PC-9 (cell line): Measurements from ENCODE around the gene CNTFR. TPM values are rescaled to one million over a fixed set of nuclear protein-coding genes. Genes with fewer than 3 reads are reported as not detected.

ENCODE experiments used
- BruUV-seq: library from RNA; stranded (reverse); fragments of 400-500 nt; replicated peaks from 2 replicates; lab custom pipeline; 2021; lab: Mats Ljungman, UMichigan
- CTCF ChIA-PET: fragments of 300-600 bp; sonication (Branson Sonifier 250); formaldehyde crosslinking; loops from one replicate; lab custom pipeline; 2022; ENCODE audit warnings: antibody characterized with exemption; lab: Charles Lee
- POLR2A ChIA-PET: fragments of 300-600 bp; sonication (Branson Sonifier 250); formaldehyde crosslinking; loops from one replicate; lab custom pipeline; 2022; ENCODE audit warnings: antibody characterized with exemption; ENCODE audit not compliant: unreplicated experiment; lab: Charles Lee
- DNase-seq, 2 experiments: peaks; one replicate each; pipeline versions ENCODE4 v3.0.0 to v3.0.0-alpha.2; 2015 to 2022; ENCODE audit warnings: mixed read lengths in 1 of 2
- H2AFZ ChIP-seq: fragments of 200-600 bp; sonication (generic); 2 replicates; pipeline ENCODE4 v1.8.1; 2017; ENCODE audit warnings: antibody characterized with exemption
- H3F3A ChIP-seq: fragments of 200-600 bp; sonication (generic); 2 replicates; pipeline ENCODE4 v1.8.1; 2017; ENCODE audit warnings: antibody characterized with exemption, mild to moderate bottlenecking, low read depth; ENCODE audit not compliant: insufficient read depth
- H3K27ac ChIP-seq: fragments of 200-600 bp; sonication (generic); 2 replicates; pipeline ENCODE4 v1.6.1; 2016; ENCODE audit warnings: mixed run types
- H3K27me3 ChIP-seq: fragments of 200-600 bp; sonication (generic); 2 replicates; pipeline ENCODE4 v1.6.1; 2016; ENCODE audit warnings: low read depth, mixed run types; ENCODE audit not compliant: insufficient read depth
- H3K36me3 ChIP-seq: fragments of 200-600 bp; sonication (generic); 2 replicates; pipeline ENCODE4 v1.6.1; 2016; ENCODE audit warnings: low read depth, mixed run types
- H3K4me1 ChIP-seq: fragments of 200-600 bp; sonication (generic); replicated peaks from 2 replicates; pipeline ENCODE4 v1.6.1; 2016; ENCODE audit warnings: mixed run types; ENCODE audit not compliant: insufficient read depth
- H3K4me2 ChIP-seq: fragments of 200-600 bp; sonication (generic); 2 replicates; pipeline ENCODE4 v1.6.1; 2017; ENCODE audit warnings: mixed run types
- H3K4me3 ChIP-seq: fragments of 200-600 bp; sonication (generic); 2 replicates; pipeline ENCODE4 v1.6.1; 2016; ENCODE audit warnings: mixed run types
- H3K79me2 ChIP-seq: fragments of 200-600 bp; sonication (generic); 2 replicates; pipeline ENCODE4 v1.6.1; 2017; ENCODE audit warnings: low read depth, mixed run types
- H3K9me2 ChIP-seq: fragments of 200-600 bp; sonication (generic); 2 replicates; pipeline ENCODE4 v1.8.1; 2017; ENCODE audit warnings: mild to moderate bottlenecking; ENCODE audit not compliant: insufficient read depth
- H3K9me3 ChIP-seq: fragments of 200-600 bp; sonication (generic); 2 replicates; pipeline ENCODE4 v1.8.1; 2016; ENCODE audit warnings: low read depth; ENCODE audit not compliant: insufficient read depth
- H4K20me1 ChIP-seq: fragments of 200-600 bp; sonication (generic); 2 replicates; pipeline ENCODE4 v1.8.1; 2017; ENCODE audit not compliant: insufficient read depth
- EZH2 ChIP-seq: fragments of 200-600 bp; sonication (generic); IDR thresholded peaks from 2 replicates; pipeline ENCODE4 v1.8.0; 2017; ENCODE audit warnings: antibody characterized with exemption, low read depth
- intact Hi-C: fragments of 100-400 bp; cut with micrococcal nuclease; formaldehyde crosslinking; loops from one replicate; pipeline ENCODE4 v1.10.0; 2022; ENCODE audit not compliant: unreplicated experiment
- total RNA-seq: library from RNA; stranded (reverse); gene quantifications from 2 replicates; pipeline ENCODE4 v1.2.3, GENCODE V29; 2021
- TF ChIP-seq, protein P1 (sequence below): fragments of 200-600 bp; sonication (generic); conservative IDR thresholded peaks from 2 replicates; pipeline ENCODE4 v1.6.1; 2017; ENCODE audit warnings: mixed run types, antibody characterized with exemption, mild to moderate bottlenecking, moderate library complexity

CNTFR gene
- total RNA-seq, 1 experiment from 2014 or later, result not detected

GRCh38 chr9:34606190-34606589 lies 16.7 kb upstream of the CNTFR start:
- H3K36me3 ChIP-seq, result no peaks in the 10 kb centered on the region
- no peak overlapping the region for H3K27ac ChIP-seq
- H3K9me2 ChIP-seq, result no peaks in the 10 kb centered on the region
- no peaks in the 10 kb centered on the region for H3F3A ChIP-seq
- H3K4me1 ChIP-seq, result no peaks in the 10 kb centered on the region
- H3K9me3 ChIP-seq, result no peaks in the 10 kb centered on the region
- no peak overlapping the region for H3K4me2 ChIP-seq
- no peak for DNase-seq
- no peaks in the 10 kb centered on the region for H3K27me3 ChIP-seq
- intact Hi-C loops, result loop anchor here (10.0 kb wide), 1 partner anchor 351 kb away; no protein-coding TSS in a partner anchor
- H4K20me1 ChIP-seq, result no peaks in the 10 kb centered on the region
- CTCF ChIA-PET, result no interaction called here
- TF ChIP-seq EZH2, result no peak
- TF ChIP-seq, protein P1, sequence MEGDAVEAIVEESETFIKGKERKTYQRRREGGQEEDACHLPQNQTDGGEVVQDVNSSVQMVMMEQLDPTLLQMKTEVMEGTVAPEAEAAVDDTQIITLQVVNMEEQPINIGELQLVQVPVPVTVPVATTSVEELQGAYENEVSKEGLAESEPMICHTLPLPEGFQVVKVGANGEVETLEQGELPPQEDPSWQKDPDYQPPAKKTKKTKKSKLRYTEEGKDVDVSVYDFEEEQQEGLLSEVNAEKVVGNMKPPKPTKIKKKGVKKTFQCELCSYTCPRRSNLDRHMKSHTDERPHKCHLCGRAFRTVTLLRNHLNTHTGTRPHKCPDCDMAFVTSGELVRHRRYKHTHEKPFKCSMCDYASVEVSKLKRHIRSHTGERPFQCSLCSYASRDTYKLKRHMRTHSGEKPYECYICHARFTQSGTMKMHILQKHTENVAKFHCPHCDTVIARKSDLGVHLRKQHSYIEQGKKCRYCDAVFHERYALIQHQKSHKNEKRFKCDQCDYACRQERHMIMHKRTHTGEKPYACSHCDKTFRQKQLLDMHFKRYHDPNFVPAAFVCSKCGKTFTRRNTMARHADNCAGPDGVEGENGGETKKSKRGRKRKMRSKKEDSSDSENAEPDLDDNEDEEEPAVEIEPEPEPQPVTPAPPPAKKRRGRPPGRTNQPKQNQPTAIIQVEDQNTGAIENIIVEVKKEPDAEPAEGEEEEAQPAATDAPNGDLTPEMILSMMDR, result no peak
- POLR2A ChIA-PET, result no interaction called here
- 0 out of 2 replicates have a peak, but pooled peaks cover 2% of the 10 kb centered on the region for H3K79me2 ChIP-seq
- H2AFZ ChIP-seq, result no peak overlapping the region
- no peak overlapping the region for H3K4me3 ChIP-seq
- no TSS peak for BruUV-seq

DNA sequence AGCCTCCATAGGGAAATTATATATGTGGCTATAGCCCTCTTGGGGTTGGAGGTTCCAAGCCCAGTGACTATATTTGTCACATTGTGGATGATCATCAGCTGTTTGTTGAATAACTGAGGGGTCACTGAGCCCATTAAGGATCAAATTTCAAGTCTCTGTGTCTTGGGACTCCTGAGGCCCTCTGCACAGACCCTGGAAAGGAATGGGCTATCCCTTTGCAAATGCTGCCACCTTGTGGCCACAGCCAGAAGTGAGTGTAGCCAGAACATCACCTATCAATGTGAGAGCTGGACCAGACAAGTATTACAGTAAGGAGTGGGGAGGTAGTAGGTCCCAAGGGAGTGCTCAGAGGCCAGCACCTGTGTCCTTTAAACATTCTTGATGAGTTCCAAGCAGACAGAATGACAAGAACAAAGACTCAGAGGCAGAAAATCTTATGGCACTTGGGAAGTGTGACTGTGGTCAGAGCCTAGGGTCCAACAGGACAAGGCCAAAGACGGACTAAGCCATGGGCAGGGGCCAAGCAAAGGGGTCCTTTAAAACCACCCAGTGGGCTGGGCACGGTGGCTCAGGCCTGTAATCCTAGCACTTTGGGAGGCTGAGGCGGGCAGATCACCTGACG lies 14.2 kb upstream of the CNTFR start:
- Histone ChIP-seq H2AFZ (no peak overlapping the region), H3F3A (no peaks in the 10 kb centered on the region), H3K79me2 (no peaks in the 10 kb centered on the region), H3K36me3 (no peaks in the 10 kb centered on the region), H3K9me2 (no peaks in the 10 kb centered on the region), H4K20me1 (no peaks in the 10 kb centered on the region), H3K27ac (no peak overlapping the region), H3K4me1 (no peaks in the 10 kb centered on the region), H3K9me3 (no peaks in the 10 kb centered on the region), H3K4me3 (no peak overlapping the region), H3K27me3 (no peaks in the 10 kb centered on the region), H3K4me2 (no peak overlapping the region)
- TF ChIP-seq, protein P1, result peak; percentile 90
- no peak for TF ChIP-seq EZH2
- POLR2A ChIA-PET, result no interaction called here
- intact Hi-C loops, result loop anchor here (2.0 to 10.0 kb wide), 3 partner anchors 101 to 349 kb away; no protein-coding TSS in a partner anchor
- CTCF ChIA-PET, result interaction anchor here (0.7 to 1.2 kb wide), 3 partner anchors 35 to 173 kb away, joined by 3 to 5 read pairs (median 3); no protein-coding TSS in a partner anchor
- BruUV-seq, result no TSS peak
- peak; percentile 37 to 63 for DNase-seq

- Histone ChIP-seq H3K4me3 (no peak overlapping the region), H3K4me1 (no peaks in the 10 kb centered on the region), H3K27me3 (no peaks in the 10 kb centered on the region; the same call in 1 of the 2 replicates), H3K9me3 (no peaks in the 10 kb centered on the region), H3F3A (no peaks in the 10 kb centered on the region), H3K27ac (no peak overlapping the region), H2AFZ (no peak overlapping the region), H3K36me3 (no peaks in the 10 kb centered on the region), H3K4me2 (no peak overlapping the region), H4K20me1 (no peaks in the 10 kb centered on the region), H3K9me2 (no peaks in the 10 kb centered on the region), H3K79me2 (no peaks in the 10 kb centered on the region)
- TF ChIP-seq EZH2, result no peak
- TF ChIP-seq, protein P1, result no peak
- intact Hi-C loops, result loop anchor here (2.0 to 10.0 kb wide), 3 partner anchors 100 to 347 kb away; no protein-coding TSS in a partner anchor
- ChIA-PET POLR2A (no interaction called here), CTCF (no interaction called here)
- BruUV-seq, result no TSS peak
- no peak for DNase-seq
These were observed 12.5 kb upstream of the CNTFR start for GRCh38 chr9:34601937-34602573.
